ENCODE results near the gene ANAPC2. TPM values are rescaled to one million over a fixed set of nuclear protein-coding genes. Genes with fewer than 3 reads are reported as not detected.
A peak's percentile ranks its signal among the peaks of the same experiment; 100 is the strongest.

The ANAPC2 gene
- total RNA-seq, 1 donor from 2014 or later = 65.0 TPM

GRCh38 chr9:137148661-137149060, 39.7 kb downstream of the ANAPC2 start:
- no peak overlapping the region for H3K27ac Mint-ChIP-seq
- no peaks in the 10 kb centered on the region for H3K9me3 Mint-ChIP-seq
- no peaks in the 10 kb centered on the region for H3K4me1 Mint-ChIP-seq (ENCODE audit: unreplicated experiment)
- no peaks in the 10 kb centered on the region for H3K36me3 Mint-ChIP-seq
- TF ChIP-seq, protein P1, sequence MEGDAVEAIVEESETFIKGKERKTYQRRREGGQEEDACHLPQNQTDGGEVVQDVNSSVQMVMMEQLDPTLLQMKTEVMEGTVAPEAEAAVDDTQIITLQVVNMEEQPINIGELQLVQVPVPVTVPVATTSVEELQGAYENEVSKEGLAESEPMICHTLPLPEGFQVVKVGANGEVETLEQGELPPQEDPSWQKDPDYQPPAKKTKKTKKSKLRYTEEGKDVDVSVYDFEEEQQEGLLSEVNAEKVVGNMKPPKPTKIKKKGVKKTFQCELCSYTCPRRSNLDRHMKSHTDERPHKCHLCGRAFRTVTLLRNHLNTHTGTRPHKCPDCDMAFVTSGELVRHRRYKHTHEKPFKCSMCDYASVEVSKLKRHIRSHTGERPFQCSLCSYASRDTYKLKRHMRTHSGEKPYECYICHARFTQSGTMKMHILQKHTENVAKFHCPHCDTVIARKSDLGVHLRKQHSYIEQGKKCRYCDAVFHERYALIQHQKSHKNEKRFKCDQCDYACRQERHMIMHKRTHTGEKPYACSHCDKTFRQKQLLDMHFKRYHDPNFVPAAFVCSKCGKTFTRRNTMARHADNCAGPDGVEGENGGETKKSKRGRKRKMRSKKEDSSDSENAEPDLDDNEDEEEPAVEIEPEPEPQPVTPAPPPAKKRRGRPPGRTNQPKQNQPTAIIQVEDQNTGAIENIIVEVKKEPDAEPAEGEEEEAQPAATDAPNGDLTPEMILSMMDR (conservative IDR thresholded peaks at IDR 0.05) = no peak
- no peak for DNase-seq (ENCODE audit: extremely low spot score, unreplicated experiment)
- no peak overlapping the region for H3K4me3 Mint-ChIP-seq
- H3K27me3 Mint-ChIP-seq = peaks cover 19% of the 10 kb centered on the region

DNA sequence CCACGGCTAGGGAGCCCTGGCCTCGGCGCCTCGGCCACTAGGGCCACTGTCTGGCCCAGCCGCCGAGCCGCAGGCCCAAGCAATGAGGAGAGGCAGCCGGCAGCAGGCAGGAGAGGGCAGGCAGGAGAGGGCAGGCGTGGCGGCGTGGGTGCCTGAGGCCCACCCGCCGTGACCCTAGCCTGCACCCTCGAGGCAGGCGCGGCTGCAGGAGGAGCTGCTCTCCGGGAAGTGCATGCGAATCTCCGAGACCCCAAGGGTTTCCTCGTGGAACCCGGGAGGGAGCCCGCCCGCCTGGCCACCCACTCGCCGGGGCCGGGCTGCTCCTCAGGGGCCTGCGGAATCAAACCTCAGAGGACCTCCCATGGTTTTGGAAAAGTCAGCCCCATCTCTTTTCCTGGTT, 40.1 kb downstream of the ANAPC2 start:
- Mint-ChIP-seq H3K9me3 (no peaks in the 10 kb centered on the region), H3K36me3 (no peaks in the 10 kb centered on the region), H3K4me3 (no peak overlapping the region), H3K27ac (no peak overlapping the region), H3K27me3 (peaks cover 24% of the 10 kb centered on the region), H3K4me1 (ENCODE audit: unreplicated experiment) (no peaks in the 10 kb centered on the region)
- TF ChIP-seq, protein P1 (conservative IDR thresholded peaks at IDR 0.05) = no peak
- DNase-seq (ENCODE audit: extremely low spot score, unreplicated experiment) = no peak

GRCh38 chr9:137147793-137148160, 40.6 kb downstream of the ANAPC2 start:
- DNase-seq (ENCODE audit: extremely low spot score, unreplicated experiment) = no peak
- H3K36me3 Mint-ChIP-seq = no peaks in the 10 kb centered on the region
- H3K4me1 Mint-ChIP-seq (ENCODE audit: unreplicated experiment) = no peaks in the 10 kb centered on the region
- peaks cover 25% of the 10 kb centered on the region for H3K27me3 Mint-ChIP-seq
- TF ChIP-seq, protein P1 (conservative IDR thresholded peaks at IDR 0.05) = no peak
- no peak overlapping the region for H3K27ac Mint-ChIP-seq
- no peaks in the 10 kb centered on the region for H3K9me3 Mint-ChIP-seq
- H3K4me3 Mint-ChIP-seq = no peak overlapping the region

DNA sequence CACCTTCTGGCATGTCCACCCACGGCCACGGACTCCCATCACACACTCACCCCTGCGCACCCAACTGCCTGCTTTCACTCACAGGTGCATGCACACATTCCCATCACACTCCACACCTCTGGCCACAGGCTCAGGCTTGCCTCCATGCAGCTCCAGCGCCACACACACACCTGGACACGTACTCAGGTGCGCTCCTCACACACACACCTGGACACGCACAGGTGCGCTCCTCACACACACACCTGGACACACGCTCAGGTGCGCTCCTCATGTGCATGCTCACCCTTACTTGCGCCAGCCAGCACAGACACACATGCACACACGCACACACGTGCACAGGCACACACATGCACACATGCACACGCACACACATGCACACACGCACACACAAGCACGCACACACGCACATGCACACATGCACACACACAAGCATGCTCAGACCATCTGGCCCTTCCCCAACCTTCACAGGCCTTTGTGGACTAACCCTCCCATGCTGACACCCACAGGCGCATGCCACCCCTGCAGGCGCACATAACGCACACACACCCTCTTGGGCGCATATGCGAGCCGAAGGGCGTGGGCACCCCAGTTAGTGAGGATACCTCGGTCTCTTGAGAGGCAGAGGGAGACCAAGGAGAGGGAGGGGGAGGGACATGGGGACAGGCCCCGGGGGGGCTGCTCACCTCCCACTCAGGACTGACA, 41.1 kb downstream of the ANAPC2 start:
- TF ChIP-seq, protein P1 (conservative IDR thresholded peaks at IDR 0.05) = no peak
- H3K9me3 Mint-ChIP-seq = no peaks in the 10 kb centered on the region
- H3K4me3 Mint-ChIP-seq = no peak overlapping the region
- H3K27ac Mint-ChIP-seq = peak overlapping the region; percentile 58
- no peak for DNase-seq (ENCODE audit: extremely low spot score, unreplicated experiment)
- H3K4me1 Mint-ChIP-seq (ENCODE audit: unreplicated experiment) = no peaks in the 10 kb centered on the region
- peaks cover 31% of the 10 kb centered on the region for H3K27me3 Mint-ChIP-seq
- no peaks in the 10 kb centered on the region for H3K36me3 Mint-ChIP-seq

DNA sequence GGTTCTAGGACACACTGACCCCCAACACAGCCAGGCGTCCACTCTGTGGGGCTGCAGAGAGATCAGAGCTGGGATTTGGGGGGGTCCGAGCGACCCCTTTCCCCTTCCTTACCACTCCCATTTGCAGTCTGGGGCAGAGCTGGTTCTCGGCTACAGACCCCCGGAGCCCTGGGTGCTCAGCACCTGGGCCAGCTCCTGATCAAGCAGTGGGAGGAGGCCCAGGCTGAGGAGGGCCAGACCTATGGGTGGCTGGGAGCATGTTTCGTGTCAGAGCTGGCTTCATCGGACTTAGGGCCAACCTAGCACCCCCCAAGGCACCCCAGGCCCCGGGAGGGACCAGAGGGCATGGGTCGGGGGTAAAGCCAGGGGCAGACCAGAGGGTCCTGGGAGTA, 41.8 kb downstream of the ANAPC2 start:
- no peaks in the 10 kb centered on the region for H3K4me1 Mint-ChIP-seq (ENCODE audit: unreplicated experiment)
- H3K36me3 Mint-ChIP-seq = no peaks in the 10 kb centered on the region
- H3K4me3 Mint-ChIP-seq = no peak overlapping the region
- peaks cover 35% of the 10 kb centered on the region for H3K27me3 Mint-ChIP-seq
- H3K9me3 Mint-ChIP-seq = no peaks in the 10 kb centered on the region
- DNase-seq (ENCODE audit: extremely low spot score, unreplicated experiment) = no peak
- no peak overlapping the region for H3K27ac Mint-ChIP-seq
- TF ChIP-seq, protein P1 (conservative IDR thresholded peaks at IDR 0.05) = no peak

All from type B pancreatic cell (in vitro differentiated cells).